ENCODE measurements around the gene CCDC154. TPM values are rescaled to one million over a fixed set of nuclear protein-coding genes. Genes with fewer than 3 reads are reported as not detected.

Gene CCDC154, protein sequence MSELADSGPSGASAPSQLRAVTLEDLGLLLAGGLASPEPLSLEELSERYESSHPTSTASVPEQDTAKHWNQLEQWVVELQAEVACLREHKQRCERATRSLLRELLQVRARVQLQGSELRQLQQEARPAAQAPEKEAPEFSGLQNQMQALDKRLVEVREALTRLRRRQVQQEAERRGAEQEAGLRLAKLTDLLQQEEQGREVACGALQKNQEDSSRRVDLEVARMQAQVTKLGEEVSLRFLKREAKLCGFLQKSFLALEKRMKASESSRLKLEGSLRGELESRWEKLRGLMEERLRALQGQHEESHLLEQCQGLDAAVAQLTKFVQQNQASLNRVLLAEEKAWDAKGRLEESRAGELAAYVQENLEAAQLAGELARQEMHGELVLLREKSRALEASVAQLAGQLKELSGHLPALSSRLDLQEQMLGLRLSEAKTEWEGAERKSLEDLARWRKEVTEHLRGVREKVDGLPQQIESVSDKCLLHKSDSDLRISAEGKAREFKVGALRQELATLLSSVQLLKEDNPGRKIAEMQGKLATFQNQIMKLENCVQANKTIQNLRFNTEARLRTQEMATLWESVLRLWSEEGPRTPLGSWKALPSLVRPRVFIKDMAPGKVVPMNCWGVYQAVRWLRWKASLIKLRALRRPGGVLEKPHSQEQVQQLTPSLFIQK
- 0.46 to 0.91 TPM in 2 of 3 replicates, not detected in the other for polyA plus RNA-seq
- 1.1 TPM for polyA plus RNA-seq (2011; ENCODE audit: low read depth)
- not detected in 2 replicates for polyA plus RNA-seq (2011; cell fraction: cytosol; rRNA removed)
- 1.2 and 1.7 TPM in 2 replicates for polyA plus RNA-seq (2011; cell fraction: nucleus; rRNA removed)
- polyA plus RNA-seq (2012; ENCODE audit: low replicate concordance) = 0.17 and 2.5 TPM in 2 replicates
- not detected in 3 replicates for polyA minus RNA-seq
- not detected for polyA minus RNA-seq (2011; cell fraction: cytosol; rRNA and poly(A)+ RNA removed)
- 0.21 and 1.0 TPM in 2 replicates for polyA minus RNA-seq (2011; cell fraction: nucleus; rRNA and poly(A)+ RNA removed)

DNA sequence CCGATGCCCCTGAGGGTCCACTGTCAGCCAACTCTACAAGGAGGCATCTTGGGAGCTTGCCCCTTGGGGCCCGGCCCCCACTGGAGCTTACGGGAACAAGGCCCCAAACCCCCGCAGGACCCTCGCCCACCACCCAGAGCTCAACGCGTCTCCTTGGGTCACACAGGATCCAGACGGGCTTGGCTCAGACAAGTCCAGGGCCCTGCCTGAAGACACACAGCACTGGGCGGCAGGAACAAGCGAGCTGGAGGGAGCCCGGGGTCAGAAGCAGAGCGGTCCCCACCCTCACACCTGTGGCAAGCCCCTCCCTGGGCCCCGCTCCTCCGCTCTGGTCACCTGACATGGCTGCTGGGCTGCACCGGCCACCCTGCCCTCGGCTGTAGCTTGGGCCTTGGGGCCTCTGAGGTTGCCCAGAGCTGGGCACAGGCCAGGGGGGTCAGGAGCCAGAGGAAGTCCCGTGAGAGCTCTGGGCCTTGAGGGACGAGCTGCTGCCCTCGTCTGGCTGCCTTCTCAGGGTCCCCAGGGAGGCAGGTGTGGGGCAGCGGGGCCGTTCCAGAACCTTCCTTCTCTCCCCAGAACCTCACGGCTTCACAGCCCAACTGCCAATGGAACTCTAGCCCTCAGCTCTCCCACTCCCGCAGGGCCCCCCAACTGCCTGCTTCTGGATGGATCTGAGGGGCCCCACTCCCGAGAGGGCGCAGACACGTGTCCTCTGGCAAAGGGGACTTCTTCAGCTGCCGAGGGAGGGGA, at the start of gene CCDC154:
TSS of gene CCDC154 (minus strand) at position 577 of the 750 bp plus-strand sequence. CDS start at position 343, 234 bp downstream.
- no peak for FAIRE-seq
- H3K36me3 ChIP-seq (ENCODE audit: control insufficient read depth in 2 of 2, extremely low read depth in 1 of 2, insufficient read depth in 2 of 2, low read length in 2 of 2) = peaks cover 0 to 11% of the 10 kb centered on the region in 2 experiments
- TF ChIP-seq EZH2 (IDR thresholded peaks at IDR 0.05; ENCODE audit: low read length) = no peak
- TF ChIP-seq, protein P1, sequence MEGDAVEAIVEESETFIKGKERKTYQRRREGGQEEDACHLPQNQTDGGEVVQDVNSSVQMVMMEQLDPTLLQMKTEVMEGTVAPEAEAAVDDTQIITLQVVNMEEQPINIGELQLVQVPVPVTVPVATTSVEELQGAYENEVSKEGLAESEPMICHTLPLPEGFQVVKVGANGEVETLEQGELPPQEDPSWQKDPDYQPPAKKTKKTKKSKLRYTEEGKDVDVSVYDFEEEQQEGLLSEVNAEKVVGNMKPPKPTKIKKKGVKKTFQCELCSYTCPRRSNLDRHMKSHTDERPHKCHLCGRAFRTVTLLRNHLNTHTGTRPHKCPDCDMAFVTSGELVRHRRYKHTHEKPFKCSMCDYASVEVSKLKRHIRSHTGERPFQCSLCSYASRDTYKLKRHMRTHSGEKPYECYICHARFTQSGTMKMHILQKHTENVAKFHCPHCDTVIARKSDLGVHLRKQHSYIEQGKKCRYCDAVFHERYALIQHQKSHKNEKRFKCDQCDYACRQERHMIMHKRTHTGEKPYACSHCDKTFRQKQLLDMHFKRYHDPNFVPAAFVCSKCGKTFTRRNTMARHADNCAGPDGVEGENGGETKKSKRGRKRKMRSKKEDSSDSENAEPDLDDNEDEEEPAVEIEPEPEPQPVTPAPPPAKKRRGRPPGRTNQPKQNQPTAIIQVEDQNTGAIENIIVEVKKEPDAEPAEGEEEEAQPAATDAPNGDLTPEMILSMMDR (optimal IDR thresholded peaks at IDR 0.05 in 1 of 3, IDR thresholded peaks at IDR 0.05 in 1 of 3, conservative IDR thresholded peaks at IDR 0.05 in 1 of 3; ENCODE audit: extremely low read depth in 1 of 3, insufficient read depth in 2 of 3, low read length in 3 of 3) = no peak

DNA sequence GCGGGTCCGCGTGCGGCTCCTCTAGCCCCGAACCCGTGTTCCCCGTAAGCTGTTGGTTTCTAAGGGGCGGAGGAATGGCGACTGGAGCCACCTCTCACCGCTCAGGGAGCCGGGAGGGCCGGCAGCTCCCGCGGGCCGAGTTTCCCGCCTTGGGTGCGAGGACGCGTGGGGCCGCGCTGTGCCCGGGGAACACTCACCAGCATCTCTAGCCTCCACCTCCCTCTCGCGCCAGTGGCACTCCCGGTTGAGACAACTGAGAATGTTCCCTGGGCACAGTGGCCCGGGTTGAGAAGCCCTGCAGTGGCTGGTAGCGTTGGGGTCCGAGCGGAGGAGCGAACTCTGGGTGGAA, 49.4 kb upstream of the CCDC154 start:
- Histone ChIP-seq H3K9ac (ENCODE audit: control insufficient read depth, extremely low read depth, insufficient read depth, low read length) (peak overlapping the region; percentile 86), H3K27me3 (ENCODE audit: control insufficient read depth, extremely low read depth, insufficient read depth, low read length) (no peaks in the 10 kb centered on the region), H4K20me1 (ENCODE audit: control insufficient read depth, extremely low read depth, insufficient read depth, low read length) (no peaks in the 10 kb centered on the region), H3K36me3 (ENCODE audit: control insufficient read depth in 2 of 2, extremely low read depth in 1 of 2, insufficient read depth in 2 of 2, low read length in 2 of 2) (peaks cover 2 to 4% of the 10 kb centered on the region in 2 experiments), H3K79me2 (ENCODE audit: control insufficient read depth, insufficient read depth, low read length) (peaks cover 30% of the 10 kb centered on the region), H3K4me2 (ENCODE audit: control insufficient read depth, extremely low read depth, insufficient read depth, low read depth, low read length) (peak overlapping the region; percentile 81), H2AFZ (ENCODE audit: control insufficient read depth, low read length) (peak overlapping the region; percentile 49), H3K27ac (ENCODE audit: control insufficient read depth, insufficient read depth, low read length) (peak overlapping the region; percentile 84), H3K9me3 (ENCODE audit: control insufficient read depth, low read depth, low read length) (no peaks in the 10 kb centered on the region), H3K4me1 (ENCODE audit: control insufficient read depth, extremely low read depth, insufficient read depth, low read length) (peaks cover 19% of the 10 kb centered on the region), H3K4me3 (ENCODE audit: control insufficient read depth in 2 of 3, extremely low read depth in 1 of 3, insufficient read depth in 2 of 3, low read depth in 1 of 3, low read length in 3 of 3) (peak overlapping the region; percentile 67 to 85 (median 77)), H3K9me1 (ENCODE audit: control insufficient read depth, extremely low read depth, insufficient read depth, low read length) (no peaks in the 10 kb centered on the region)
- TF ChIP-seq, protein P1 (optimal IDR thresholded peaks at IDR 0.05 in 1 of 3, IDR thresholded peaks at IDR 0.05 in 1 of 3, conservative IDR thresholded peaks at IDR 0.05 in 1 of 3; ENCODE audit: extremely low read depth in 1 of 3, insufficient read depth in 2 of 3, low read length in 3 of 3) = no peak
- dilution Hi-C loops (cut with MboI; ENCODE audit: extremely low pct_ligation_motif_present, low sequenced_read_pairs) = no loop called here
- DNase-seq (ENCODE audit: low read depth, low spot score) (no peak), FAIRE-seq (no peak)

More for the DNA sequence above, at the start of gene CCDC154:
- Histone ChIP-seq H2AFZ (ENCODE audit: control insufficient read depth, low read length) (no peak within 1 kb of the TSS), H3K4me1 (ENCODE audit: control insufficient read depth, extremely low read depth, insufficient read depth, low read length) (no peaks in the 10 kb centered on the region), H3K9me1 (ENCODE audit: control insufficient read depth, extremely low read depth, insufficient read depth, low read length) (no peaks in the 10 kb centered on the region), H3K9me3 (ENCODE audit: control insufficient read depth, low read depth, low read length) (no peaks in the 10 kb centered on the region), H4K20me1 (ENCODE audit: control insufficient read depth, extremely low read depth, insufficient read depth, low read length) (no peaks in the 10 kb centered on the region), H3K4me3 (ENCODE audit: control insufficient read depth in 2 of 3, extremely low read depth in 1 of 3, insufficient read depth in 2 of 3, low read depth in 1 of 3, low read length in 3 of 3) (no peak within 1 kb of the TSS), H3K79me2 (ENCODE audit: control insufficient read depth, insufficient read depth, low read length) (no peaks in the 10 kb centered on the region), H3K4me2 (ENCODE audit: control insufficient read depth, extremely low read depth, insufficient read depth, low read depth, low read length) (no peak within 1 kb of the TSS), H3K27ac (ENCODE audit: control insufficient read depth, insufficient read depth, low read length) (no peak within 1 kb of the TSS), H3K27me3 (ENCODE audit: control insufficient read depth, extremely low read depth, insufficient read depth, low read length) (no peaks in the 10 kb centered on the region), H3K9ac (ENCODE audit: control insufficient read depth, extremely low read depth, insufficient read depth, low read length) (no peak within 1 kb of the TSS)
- DNase-seq (ENCODE audit: low read depth, low spot score) = no peak
- dilution Hi-C loops (cut with MboI; ENCODE audit: extremely low pct_ligation_motif_present, low sequenced_read_pairs) = no loop called here
